ENCODE measurements around the gene ETFA.

ETFA gene

GRCh38 chr15:76311100-76311953, at the start of gene ETFA (continued):
- TF ChIP-seq BCL6B (tag by site-specific recombination; IDR thresholded peaks at IDR 0.05) (no peak), ZNF223 (tag by site-specific recombination; IDR thresholded peaks at IDR 0.05) (no peak), ZNF629 (tag by site-specific recombination; IDR thresholded peaks at IDR 0.05) (peak; percentile 64), PRDM4 (tag by site-specific recombination; IDR thresholded peaks at IDR 0.05) (no peak), ZNF23 (tag by site-specific recombination; IDR thresholded peaks at IDR 0.05; ENCODE audit: borderline replicate concordance) (no peak), ZNF501 (tag by site-specific recombination; IDR thresholded peaks at IDR 0.05) (peak; percentile 93), MEIS1 (CRISPR knock-in tag; IDR thresholded peaks at IDR 0.05; ENCODE audit: borderline replicate concordance) (no peak), ZSCAN23 (tag by site-specific recombination; IDR thresholded peaks at IDR 0.05) (no peak), ZNF391 (tag by site-specific recombination; IDR thresholded peaks at IDR 0.05; ENCODE audit: borderline replicate concordance, low read depth) (0 out of 2 replicates have a peak, but pooled peaks have one; percentile 39), ZNF785 (tag by site-specific recombination; IDR thresholded peaks at IDR 0.05) (no peak), ZNF513 (tag by site-specific recombination; IDR thresholded peaks at IDR 0.05) (no peak), ZNF518A (tag by site-specific recombination; conservative IDR thresholded peaks at IDR 0.05; ENCODE audit: low read depth) (no peak), ZNF488 (tag by site-specific recombination; IDR thresholded peaks at IDR 0.05) (no peak), ZNF658 (tag by site-specific recombination; IDR thresholded peaks at IDR 0.05) (no peak), ZIC2 (tag by site-specific recombination; IDR thresholded peaks at IDR 0.05) (no peak), KLF10 (tag by site-specific recombination; IDR thresholded peaks at IDR 0.05) (peak; percentile 100), ZSCAN4 (tag by site-specific recombination; IDR thresholded peaks at IDR 0.05) (no peak; the same call in 1 of the 2 replicates), ZNF416 (tag by site-specific recombination; IDR thresholded peaks at IDR 0.05) (no peak), ZNF624 (tag by site-specific recombination; IDR thresholded peaks at IDR 0.05) (no peak), ZNF626 (tag by site-specific recombination; IDR thresholded peaks at IDR 0.05) (no peak), KLF8 (tag by site-specific recombination; IDR thresholded peaks at IDR 0.05) (peak; percentile 83), YY1 (tag by site-specific recombination; IDR thresholded peaks at IDR 0.05) (peak; percentile 81), KLF16 (tag by site-specific recombination; IDR thresholded peaks at IDR 0.05) (peak; percentile 67; the same call in 1 of the 2 replicates), MYNN (tag by site-specific recombination; IDR thresholded peaks at IDR 0.05; ENCODE audit: borderline replicate concordance) (no peak)
- TF ChIP-seq, protein P1, sequence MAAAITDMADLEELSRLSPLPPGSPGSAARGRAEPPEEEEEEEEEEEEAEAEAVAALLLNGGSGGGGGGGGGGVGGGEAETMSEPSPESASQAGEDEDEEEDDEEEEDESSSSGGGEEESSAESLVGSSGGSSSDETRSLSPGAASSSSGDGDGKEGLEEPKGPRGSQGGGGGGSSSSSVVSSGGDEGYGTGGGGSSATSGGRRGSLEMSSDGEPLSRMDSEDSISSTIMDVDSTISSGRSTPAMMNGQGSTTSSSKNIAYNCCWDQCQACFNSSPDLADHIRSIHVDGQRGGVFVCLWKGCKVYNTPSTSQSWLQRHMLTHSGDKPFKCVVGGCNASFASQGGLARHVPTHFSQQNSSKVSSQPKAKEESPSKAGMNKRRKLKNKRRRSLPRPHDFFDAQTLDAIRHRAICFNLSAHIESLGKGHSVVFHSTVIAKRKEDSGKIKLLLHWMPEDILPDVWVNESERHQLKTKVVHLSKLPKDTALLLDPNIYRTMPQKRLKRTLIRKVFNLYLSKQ (tag by site-specific recombination; IDR thresholded peaks at IDR 0.05; ENCODE audit: borderline replicate concordance) = no peak

Data from HEK293 (cell line).